Activated CD4-positive, alpha-beta T cell treated with anti-CD3 and anti-CD28 coated beads for 48 hours (primary cell): ENCODE data around the gene ERBB4.

Experiments
- DNase-seq: peaks from one replicate; pipeline ENCODE4 v3.0.0-alpha.2; 2020

Gene ERBB4

DNA sequence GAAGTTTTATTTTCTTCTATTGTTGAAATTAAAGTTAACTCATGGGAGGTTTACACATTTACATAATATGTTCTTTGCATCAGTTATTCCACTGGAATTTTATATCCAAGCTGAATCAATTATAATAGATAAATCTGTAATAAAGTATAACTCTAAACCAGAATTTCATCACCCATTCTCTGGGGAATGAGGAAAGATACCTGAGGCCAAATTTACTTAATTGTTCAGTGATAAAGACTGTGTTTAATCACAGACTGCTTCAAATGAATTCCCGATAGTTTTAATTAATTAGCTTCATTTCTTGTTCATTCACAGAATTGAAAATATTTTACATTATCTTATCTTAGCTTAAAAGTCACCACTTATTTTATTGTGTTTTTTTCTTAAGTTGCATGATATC lies 562.5 kb downstream of the ERBB4 start:
- DNase-seq, result no peak

DNA sequence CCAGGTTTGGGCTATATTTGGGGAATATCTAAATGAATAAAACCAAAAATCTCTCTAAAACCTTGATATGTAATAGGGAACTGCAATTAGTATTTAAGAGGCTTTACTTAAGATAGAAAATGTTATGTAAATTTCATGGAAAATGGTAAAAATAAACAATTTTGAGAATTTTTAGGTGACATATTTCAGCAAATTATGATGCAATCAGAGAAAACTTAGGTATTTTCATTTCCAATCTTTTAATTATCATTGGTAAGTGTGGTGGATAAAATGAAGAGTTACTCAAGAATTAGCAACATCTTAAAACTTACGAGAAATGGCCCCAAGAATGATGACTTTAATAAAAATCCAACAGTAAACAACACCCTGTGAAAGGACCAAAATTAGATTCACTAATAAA lies 571.4 kb downstream of the ERBB4 start:
- DNase-seq, result no peak

GRCh38 chr2:211963969-211964368 lies 574.6 kb downstream of the ERBB4 start:
- no peak for DNase-seq

- no peak for DNase-seq
Measured at GRCh38 chr2:211957799-211958198, 580.8 kb downstream of the ERBB4 start.

DNA sequence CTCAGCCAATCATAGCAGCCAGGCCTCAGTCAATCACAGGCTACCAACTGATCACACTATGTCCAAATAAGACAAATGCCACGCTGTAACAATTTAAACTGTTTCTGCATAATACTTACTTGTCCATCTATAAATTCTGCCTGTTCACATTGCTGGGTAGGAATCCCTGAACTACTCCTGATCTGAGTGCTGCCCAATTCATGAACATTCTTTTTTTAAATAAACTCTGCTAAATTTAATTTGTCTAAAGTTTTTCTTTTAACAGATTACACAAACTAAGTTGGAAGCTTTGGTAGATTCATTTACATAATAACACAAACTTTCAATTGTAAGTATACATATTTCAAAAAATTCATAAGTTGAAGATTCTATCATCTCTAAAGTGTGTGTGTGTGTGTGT lies 583.0 kb downstream of the ERBB4 start:
- no peak for DNase-seq

DNA sequence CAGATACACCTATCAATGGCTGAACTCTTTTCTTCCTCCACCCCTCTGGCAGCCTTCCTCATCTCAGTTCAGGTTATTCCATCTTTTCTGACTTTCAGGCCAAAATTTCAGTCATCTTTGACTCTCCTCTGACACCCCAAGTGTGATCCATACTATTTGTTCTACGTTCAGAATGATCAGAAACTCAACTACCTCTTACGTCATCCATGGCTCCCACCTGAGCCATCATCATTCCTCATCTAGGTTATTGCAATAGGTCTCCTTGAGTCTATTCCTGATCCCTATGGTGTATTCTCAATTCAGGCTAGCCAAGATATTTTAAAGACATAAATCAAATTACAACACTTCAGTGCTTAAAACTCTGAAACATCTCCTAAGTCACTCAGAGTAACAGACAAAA lies 589.7 kb downstream of the ERBB4 start:
- no peak for DNase-seq

DNA sequence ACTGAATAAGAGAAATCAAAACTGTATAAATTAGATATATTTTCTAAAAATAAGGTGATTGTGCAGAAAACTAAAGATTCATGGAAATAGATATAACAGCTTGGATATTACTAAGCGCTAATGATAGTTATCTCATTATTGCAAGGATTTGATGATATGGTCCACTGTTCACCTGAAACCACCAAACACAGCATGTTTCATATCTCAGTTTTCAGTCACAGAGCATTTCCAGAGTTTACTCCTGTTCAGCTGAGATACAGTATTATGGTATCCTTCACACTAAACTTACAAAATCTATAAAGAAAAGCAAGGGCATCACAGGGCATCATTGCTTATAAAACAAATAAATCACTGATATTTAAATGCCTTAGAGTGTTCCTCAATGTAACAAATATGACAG lies 591.6 kb downstream of the ERBB4 start:
- no peak for DNase-seq

DNA sequence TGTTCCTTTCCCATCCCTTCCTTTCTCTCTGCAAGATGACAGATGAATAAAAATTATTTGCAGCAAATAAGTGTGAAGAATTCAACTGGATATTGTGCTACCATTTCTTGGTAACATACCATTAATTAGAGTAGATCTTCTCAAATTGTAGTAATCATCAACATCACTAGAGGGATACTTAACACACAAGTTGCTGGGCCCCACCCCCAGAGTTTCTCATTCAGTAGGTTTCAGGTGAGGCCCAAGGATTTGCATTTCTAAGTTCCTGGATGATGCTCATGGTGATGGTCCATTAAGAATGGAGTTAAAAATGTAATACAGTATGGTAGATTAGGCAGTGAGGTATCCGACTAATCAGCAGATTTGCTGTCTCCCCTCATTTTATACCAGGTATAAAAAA lies 594.0 kb downstream of the ERBB4 start:
- no peak for DNase-seq

DNA sequence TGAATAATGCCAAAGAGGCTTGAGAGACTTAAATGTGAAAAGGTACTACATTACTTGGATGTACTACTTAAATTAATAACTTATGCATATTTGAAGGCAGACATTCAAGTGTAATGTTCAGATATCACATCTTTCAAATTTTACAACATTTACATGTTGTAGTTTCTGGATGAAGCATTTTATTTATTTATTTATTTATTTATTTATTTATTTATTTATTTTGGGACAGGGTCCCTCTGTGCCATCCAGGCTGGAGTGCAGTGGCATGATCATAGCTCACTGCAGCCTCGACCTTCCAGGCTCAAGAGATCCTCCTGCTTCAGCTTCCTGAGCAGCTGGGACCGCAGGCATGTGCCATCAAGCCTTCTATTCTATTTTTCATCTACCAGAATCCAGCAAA lies 596.4 kb downstream of the ERBB4 start:
- no peak for DNase-seq

GRCh38 chr2:211941216-211941747 lies 597.3 kb downstream of the ERBB4 start:
- no peak for DNase-seq

- no peak for DNase-seq
Measured at GRCh38 chr2:211939177-211939576, 599.4 kb downstream of the ERBB4 start.

DNA sequence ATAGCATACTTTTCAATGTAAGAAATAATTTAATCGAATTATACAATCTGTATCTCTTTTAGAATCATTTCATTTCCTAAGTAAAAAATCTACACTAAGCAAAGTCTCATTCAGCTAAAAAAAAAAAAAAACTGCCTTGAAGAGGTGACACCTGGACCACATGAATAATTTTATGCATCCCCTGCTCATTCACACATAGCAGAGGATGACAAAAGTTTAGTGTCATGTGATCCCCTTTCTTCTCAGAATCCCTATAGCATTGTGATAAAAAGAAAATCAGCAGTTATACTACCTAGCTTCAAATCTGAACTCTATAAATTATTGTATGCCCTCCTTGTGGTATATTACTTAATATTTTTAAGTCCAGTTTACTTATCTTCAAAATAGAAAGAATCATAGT lies 603.8 kb downstream of the ERBB4 start:
- DNase-seq, result no peak

DNA sequence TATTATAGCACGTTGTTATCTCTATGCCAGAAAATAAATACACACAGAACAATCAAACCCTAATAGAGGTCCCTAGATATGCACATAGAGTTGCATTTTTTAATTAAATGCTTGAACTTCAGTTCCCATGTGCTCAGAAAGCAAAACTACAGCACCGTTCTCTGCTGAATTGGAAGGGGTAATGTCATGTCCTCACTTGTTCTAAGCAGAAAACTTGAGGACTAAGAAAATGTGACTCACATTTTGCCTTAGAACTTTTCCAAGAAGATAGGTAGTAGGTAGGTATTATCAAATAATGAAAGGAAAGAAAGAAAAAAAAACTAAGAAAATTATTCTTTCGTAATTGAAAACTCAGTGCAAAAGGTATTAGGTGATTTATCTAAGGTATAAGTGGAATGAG lies 607.3 kb downstream of the ERBB4 start:
- DNase-seq, result no peak

DNA sequence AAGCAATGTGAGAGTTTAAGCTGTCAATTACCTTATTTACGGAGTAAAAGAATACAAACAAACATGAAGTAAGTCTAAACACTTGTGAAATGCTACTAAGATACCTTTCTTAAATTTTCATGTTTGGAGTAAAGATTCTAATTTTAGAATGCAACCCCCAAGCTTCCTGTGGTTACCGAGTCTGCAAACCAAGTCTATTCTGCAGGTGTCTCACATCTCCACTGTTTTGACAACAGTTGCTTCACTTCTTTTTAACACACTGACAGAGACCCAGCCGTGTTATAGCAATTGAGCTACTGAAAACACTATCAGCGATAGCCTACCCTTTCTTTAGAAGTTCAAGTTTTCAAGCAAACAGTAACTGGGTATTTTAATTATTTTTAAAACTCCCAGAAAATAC lies 608.3 kb downstream of the ERBB4 start:
- DNase-seq, result no peak

- DNase-seq, result no peak
Measured at GRCh38 chr2:211928201-211928600, 610.4 kb downstream of the ERBB4 start.

GRCh38 chr2:211923019-211923418 lies 615.6 kb downstream of the ERBB4 start:
- no peak for DNase-seq

GRCh38 chr2:211903961-211904360 lies 634.6 kb downstream of the ERBB4 start:
- DNase-seq, result no peak

DNA sequence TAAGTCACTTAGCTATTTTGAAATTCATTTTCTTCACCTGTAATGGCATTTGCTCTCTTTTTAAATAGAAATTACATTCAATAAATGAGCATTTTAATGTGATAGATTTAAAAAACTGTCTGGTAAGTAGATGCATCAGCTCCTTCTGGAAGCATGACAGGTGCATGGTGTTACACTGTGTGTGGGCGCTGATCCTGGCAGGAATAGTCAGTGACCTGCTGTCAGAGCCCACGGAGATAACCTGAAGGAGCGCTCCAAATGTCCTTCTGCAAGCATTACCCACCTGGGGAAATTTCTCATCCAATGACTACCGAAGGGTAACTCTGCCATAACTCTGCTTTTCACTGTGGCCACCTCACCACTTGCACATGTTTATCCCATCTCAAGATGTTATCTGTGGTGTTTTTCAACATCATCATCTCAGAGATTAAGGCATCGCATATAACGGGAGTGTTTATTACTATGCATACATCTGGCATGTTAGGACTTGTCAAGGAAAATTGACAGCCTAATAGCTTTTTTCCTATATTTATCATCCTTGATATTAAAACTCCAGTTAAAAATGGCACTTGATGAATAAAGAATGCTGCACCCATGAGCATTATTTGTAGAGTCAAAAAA lies 637.3 kb downstream of the ERBB4 start:
- no peak for DNase-seq

DNA sequence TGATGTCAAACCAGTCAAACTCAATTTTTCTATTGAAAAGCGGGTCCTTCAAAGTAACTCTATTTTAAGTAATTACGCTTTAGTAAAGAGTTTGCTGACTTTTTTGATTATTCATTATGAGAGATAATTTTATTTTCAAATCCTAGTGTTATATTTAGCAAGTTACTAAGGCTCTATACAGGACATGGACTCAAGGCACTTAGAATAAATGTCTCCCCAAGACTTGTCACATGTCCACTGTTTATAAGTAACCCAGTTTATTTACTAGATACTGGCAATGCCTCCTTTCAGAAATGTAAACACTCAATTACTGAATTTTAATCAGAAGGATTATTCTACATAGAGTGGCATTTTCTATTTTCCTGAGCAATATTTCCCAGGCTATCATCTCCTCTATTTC lies 638.1 kb downstream of the ERBB4 start:
- DNase-seq, result no peak

- no peak for DNase-seq
Measured at GRCh38 chr2:211900000-211900399, 638.6 kb downstream of the ERBB4 start.

GRCh38 chr2:211898702-211899101 lies 639.9 kb downstream of the ERBB4 start:
- no peak for DNase-seq

DNA sequence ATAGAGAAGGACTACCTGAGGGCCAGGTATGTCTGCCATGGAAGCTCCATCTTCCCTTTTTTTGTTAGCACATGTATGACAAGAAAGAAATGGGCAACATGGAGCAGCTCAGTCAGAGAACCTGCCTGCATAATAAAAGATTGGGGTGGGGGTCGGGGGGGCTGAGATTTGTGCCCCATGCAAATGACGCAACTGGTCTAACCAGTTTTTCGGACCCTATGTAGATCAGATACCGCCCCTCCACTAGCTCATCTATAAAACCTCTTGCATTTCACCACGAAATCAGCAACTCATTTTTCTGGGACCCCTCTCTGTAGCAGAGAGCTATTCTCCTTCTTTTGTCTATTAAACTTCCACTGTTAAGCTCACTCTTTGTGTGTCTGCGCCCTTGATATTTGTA lies 657.2 kb downstream of the ERBB4 start:
- DNase-seq, result no peak

DNA sequence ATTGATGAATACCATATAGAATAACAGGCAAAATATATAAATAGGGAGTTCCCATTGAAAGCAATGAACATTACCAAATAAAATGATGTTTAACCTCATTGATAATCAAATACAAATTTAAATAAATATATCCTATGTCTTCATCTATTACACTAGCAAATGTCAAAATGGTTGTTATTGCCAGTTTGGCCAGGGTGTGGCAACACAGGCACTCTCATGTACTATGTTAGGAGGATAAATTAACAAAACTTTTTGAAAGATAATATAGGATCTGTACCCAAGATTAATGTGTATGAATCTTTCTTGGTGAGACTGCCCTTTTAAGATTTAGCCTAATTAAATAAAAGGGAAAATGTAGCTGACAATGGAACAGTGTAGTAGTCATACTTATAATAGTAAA lies 659.3 kb downstream of the ERBB4 start:
- DNase-seq, result no peak

DNA sequence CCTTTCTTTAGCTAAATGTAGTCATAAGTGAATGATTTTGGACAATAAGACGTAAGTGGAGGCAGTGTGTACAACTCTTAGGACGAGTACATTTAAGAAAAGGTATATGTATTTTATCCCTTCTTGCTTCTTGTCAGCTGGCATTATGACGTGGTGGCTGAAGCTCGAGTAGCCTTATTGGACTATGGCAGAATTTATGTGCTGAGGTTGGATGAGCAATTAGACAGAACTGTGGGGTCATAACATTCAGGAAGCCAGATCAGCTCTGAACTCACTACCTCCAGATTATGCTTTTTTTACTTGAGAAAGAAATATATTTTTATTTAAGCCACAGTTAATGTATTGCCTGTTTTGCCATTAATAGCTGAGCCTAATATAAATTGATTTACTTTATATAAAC lies 661.5 kb downstream of the ERBB4 start:
- no peak for DNase-seq

DNA sequence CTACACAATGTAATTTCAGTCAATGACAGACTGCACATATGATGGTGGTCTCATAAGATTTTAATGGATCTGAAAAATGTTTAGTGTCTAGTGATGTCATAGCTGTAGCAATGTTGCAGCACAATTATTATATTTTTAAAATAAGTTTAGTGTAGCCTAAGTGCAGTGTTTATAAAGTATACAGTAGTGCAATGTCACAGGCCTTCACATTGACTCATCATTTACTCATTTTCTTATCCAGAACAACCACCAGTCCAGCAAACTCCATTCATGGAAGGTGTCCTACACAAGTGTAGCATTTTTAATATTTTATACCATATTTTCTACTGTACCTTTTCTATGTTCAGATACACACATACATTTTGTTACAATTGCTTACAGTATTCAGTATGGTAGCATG lies 663.1 kb downstream of the ERBB4 start:
- no peak for DNase-seq
